RWPE1 (cell line): Measurements from ENCODE around the gene KRTAP10-1.

ENCODE experiments used
- CTCF ChIA-PET: fragments of 350-600 bp; sonication (Branson Sonifier 250); formaldehyde crosslinking; extraction: SDS; loops from one replicate; lab custom pipeline; 2021; lab: Yijun Ruan, JAX
- POLR2A ChIA-PET: fragments of 400-600 bp; formaldehyde crosslinking; extraction: SDS; loops from one replicate; lab custom pipeline; 2020; ENCODE audit warnings: antibody characterized with exemption; ENCODE audit not compliant: low non-redundant PET; lab: Yijun Ruan, JAX
- DNase-seq: peaks from one replicate; pipeline ENCODE4 v3.0.0; 2012; ENCODE audit warnings: low spot score
- H3K27ac ChIP-seq: fragments of 450-650 bp; 2 replicates; pipeline ENCODE4 v1.5.1; 2017
- CTCF ChIP-seq: fragments of 450-650 bp; conservative IDR thresholded peaks from 2 replicates; pipeline ENCODE4 v1.5.1; 2017; ENCODE audit warnings: low read depth, mild to moderate bottlenecking

Gene KRTAP10-1

GRCh38 chr21:44525391-44526095 is 14.5 kb downstream of the KRTAP10-1 start:
- DNase-seq: no peak
- TF ChIP-seq CTCF: no peak
- ChIA-PET CTCF (no interaction called here), POLR2A (no interaction called here)
- H3K27ac ChIP-seq: no peak overlapping the region

DNA sequence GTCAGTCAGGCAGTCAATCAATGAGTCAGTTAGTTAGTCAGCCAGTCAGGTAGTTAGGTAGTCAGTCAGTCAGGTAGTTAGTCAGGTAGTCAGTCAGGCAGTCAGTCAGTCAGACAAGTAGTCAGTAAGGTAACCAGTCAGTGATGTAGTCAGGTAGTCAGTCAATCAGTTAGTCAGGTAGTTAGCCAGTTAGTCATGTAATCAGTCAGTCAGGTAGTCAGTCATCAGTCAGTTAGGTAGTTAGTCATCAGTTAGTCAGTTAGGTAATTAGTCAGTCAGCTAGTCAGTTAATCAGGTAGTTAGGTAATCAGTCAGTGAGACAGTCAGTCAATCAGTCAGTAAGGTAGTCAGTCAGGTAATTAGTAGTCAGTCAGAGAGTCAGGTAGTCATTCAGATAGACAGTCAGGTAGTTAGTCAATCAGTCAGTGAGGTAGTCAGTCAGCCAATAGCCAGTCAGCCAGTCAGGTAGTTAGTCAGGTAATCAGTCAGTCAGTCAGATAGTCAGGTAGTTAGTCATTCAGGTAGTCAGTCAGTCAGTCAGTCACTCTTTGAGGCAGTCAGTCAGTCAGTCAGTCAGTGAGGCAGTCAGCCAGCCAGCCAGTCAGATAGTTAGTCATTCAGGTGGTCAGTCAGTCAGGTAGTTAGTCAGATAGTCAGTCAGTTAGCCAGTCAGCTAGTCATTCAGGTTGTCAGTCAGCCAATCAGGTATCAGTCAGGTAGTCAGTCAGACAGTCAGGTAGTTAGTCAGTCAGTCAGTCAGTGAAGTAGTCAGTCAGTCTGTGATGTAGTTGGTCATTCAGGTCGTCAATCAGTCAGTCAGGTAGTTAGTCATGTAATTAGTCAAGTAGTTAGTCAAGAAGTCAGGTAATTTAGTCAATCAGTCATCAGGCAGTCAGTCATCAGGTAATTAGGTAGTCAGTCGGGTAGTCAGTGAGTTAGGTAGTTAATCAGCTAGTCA is 15.3 kb downstream of the KRTAP10-1 start:
- TF ChIP-seq CTCF: no peak
- DNase-seq: no peak
- H3K27ac ChIP-seq: no peak overlapping the region
- POLR2A ChIA-PET: no interaction called here
- CTCF ChIA-PET: no interaction called here

GRCh38 chr21:44523567-44524413 is 16.2 kb downstream of the KRTAP10-1 start:
- no peak overlapping the region for H3K27ac ChIP-seq
- ChIA-PET POLR2A (no interaction called here), CTCF (no interaction called here)
- TF ChIP-seq CTCF: no peak
- no peak for DNase-seq

DNA sequence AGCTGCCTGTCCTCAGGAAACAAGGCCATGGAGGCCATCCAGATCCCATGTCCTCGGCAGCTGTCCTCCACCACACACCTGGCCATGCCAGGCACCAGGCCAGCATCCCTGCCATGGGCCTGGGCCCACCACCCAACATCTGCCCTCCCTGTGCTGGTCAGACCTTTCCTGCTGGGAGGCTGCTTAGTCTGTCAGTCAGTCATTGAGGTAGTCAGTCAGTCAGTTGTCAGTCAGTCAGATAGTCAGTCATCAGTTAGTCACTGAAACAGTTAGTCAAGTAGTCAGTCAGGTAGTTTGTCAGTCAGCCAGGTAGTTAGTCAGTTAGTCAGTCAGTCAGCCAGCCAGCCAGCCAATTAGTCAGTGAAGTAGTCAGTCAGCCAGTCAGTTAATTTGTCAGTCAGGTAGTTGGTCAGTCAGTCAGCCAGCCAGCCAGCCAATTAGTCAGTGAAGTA is 17.2 kb downstream of the KRTAP10-1 start:
- no peak for TF ChIP-seq CTCF
- DNase-seq: no peak
- H3K27ac ChIP-seq: no peak overlapping the region
- ChIA-PET POLR2A (no interaction called here), CTCF (no interaction called here)

- CTCF ChIA-PET: no interaction called here
- no peak for TF ChIP-seq CTCF
- H3K27ac ChIP-seq: no peak overlapping the region
- no peak for DNase-seq
- POLR2A ChIA-PET: no interaction called here
Measured at GRCh38 chr21:44521928-44522752, 17.9 kb downstream of the KRTAP10-1 start.
